Natural killer cell treated with Interleukin-12 subunit alpha and Interleukin-12 subunit beta and Interleukin-15 and Interleukin-18, amount 100 ng/mL, for 72 hours (primary cell): ENCODE measurements around the gene UGT2B17. TPM values are rescaled to one million over a fixed set of nuclear protein-coding genes. Genes with fewer than 3 reads are reported as not detected.
"Not testable (repeated sequence)": the region's sequence is repeated elsewhere in the genome, so short reads cannot be mapped to it uniquely, and the experiment has no call there.

ENCODE experiments used
- ATAC-seq, 2 donors: fragments of 150-1000 bp; cut with Tn5 transposase in 1 of 2; sonication (Bioruptor Pico), chemical (Tn5 transposase) in 1 of 2; 2 replicates each; pipeline ENCODE4 v1.10.0; 2021
- DNase-seq: peaks from one replicate; pipeline ENCODE4 v3.0.0; 2022; ENCODE audit warnings: low spot score
- H3K27ac Mint-ChIP-seq, 2 donors: 1 replicate in 1 of 2; 2 replicates in 1 of 2; pipeline ENCODE4 v1.8.0; 2022; ENCODE audit warnings: mixed read lengths in 2 of 2, mild to moderate bottlenecking in 1 of 2, moderate library complexity in 1 of 2
- H3K27me3 Mint-ChIP-seq, 2 donors: 1 replicate in 1 of 2; 2 replicates in 1 of 2; pipeline ENCODE4 v1.8.0; 2022; ENCODE audit warnings: mixed read lengths in 2 of 2
- H3K36me3 Mint-ChIP-seq: one replicate; pipeline ENCODE4 v1.8.0; 2022; ENCODE audit warnings: mixed read lengths
- H3K4me1 Mint-ChIP-seq, 2 donors: 1 replicate in 1 of 2; 2 replicates in 1 of 2; pipeline ENCODE4 v1.8.0; 2022; ENCODE audit warnings: low read depth in 2 of 2, mixed read lengths in 2 of 2, mild to moderate bottlenecking in 1 of 2
- H3K4me3 Mint-ChIP-seq: one replicate; pipeline ENCODE4 v1.8.0; 2022; ENCODE audit warnings: mixed read lengths
- H3K9me3 Mint-ChIP-seq: 2 replicates; pipeline ENCODE4 v1.8.0; 2022; ENCODE audit warnings: mixed read lengths
- total RNA-seq, 2 donors: library from RNA; stranded (reverse); gene quantifications; one replicate each; pipeline ENCODE4 v1.2.3, GENCODE V29; 2022

UGT2B17 gene
- total RNA-seq, result not detected

- no peak for ATAC-seq
These were observed at the start of gene UGT2B17 for GRCh38 chr4:68576272-68577125. Gene UGT2B17 (minus strand): TSS chr4:68576322. CDS start chr4:68568484, 7,838 bp downstream.

GRCh38 chr4:68622731-68623130 is 46.6 kb upstream of the UGT2B17 start:
- H3K27me3 Mint-ChIP-seq, ATAC-seq, H3K27ac Mint-ChIP-seq, H3K4me3 Mint-ChIP-seq, H3K36me3 Mint-ChIP-seq, DNase-seq, H3K9me3 Mint-ChIP-seq, H3K4me1 Mint-ChIP-seq: not testable (repeated sequence)

More at GRCh38 chr4:68576272-68577125, at the start of gene UGT2B17:
- H3K4me1 Mint-ChIP-seq, result no peaks in the 10 kb centered on the region
- H3K9me3 Mint-ChIP-seq, result peaks cover 29% of the 10 kb centered on the region
- no peak within 1 kb of the TSS for H3K27ac Mint-ChIP-seq
- H3K4me3 Mint-ChIP-seq, result no peak within 1 kb of the TSS
- DNase-seq, result no peak
- no peaks in the 10 kb centered on the region for H3K27me3 Mint-ChIP-seq
- peaks cover 5% of the 10 kb centered on the region for H3K36me3 Mint-ChIP-seq

- no peak overlapping the region for H3K27ac Mint-ChIP-seq
- no peaks in the 10 kb centered on the region for H3K4me1 Mint-ChIP-seq
- peaks cover 5% of the 10 kb centered on the region for H3K9me3 Mint-ChIP-seq
- no peak overlapping the region for H3K4me3 Mint-ChIP-seq
- DNase-seq (no peak), ATAC-seq (no peak)
- no peaks in the 10 kb centered on the region for H3K27me3 Mint-ChIP-seq
- H3K36me3 Mint-ChIP-seq, result no peaks in the 10 kb centered on the region
These were observed 41.0 kb upstream of the UGT2B17 start for GRCh38 chr4:68617003-68617698.

GRCh38 chr4:68615699-68616422 is 39.7 kb upstream of the UGT2B17 start:
- Mint-ChIP-seq H3K27ac (no peak overlapping the region), H3K36me3 (no peaks in the 10 kb centered on the region), H3K4me3 (no peak overlapping the region), H3K27me3 (no peaks in the 10 kb centered on the region), H3K4me1 (no peaks in the 10 kb centered on the region), H3K9me3 (peaks cover 5% of the 10 kb centered on the region)
- DNase-seq, result no peak
- no peak for ATAC-seq

GRCh38 chr4:68613752-68614151 is 37.6 kb upstream of the UGT2B17 start:
- Mint-ChIP-seq H3K4me3 (no peak overlapping the region), H3K27me3 (no peaks in the 10 kb centered on the region), H3K9me3 (peaks cover 5% of the 10 kb centered on the region), H3K4me1 (no peaks in the 10 kb centered on the region), H3K27ac (no peak overlapping the region), H3K36me3 (no peaks in the 10 kb centered on the region)
- no peak for DNase-seq
- no peak for ATAC-seq

- no peaks in the 10 kb centered on the region for H3K27me3 Mint-ChIP-seq
- no peak overlapping the region for H3K27ac Mint-ChIP-seq
These were observed 30.1 kb upstream of the UGT2B17 start for GRCh38 chr4:68606240-68606639.

GRCh38 chr4:68599150-68599549 is 23.0 kb upstream of the UGT2B17 start:
- ATAC-seq (no peak), DNase-seq (no peak)
- H3K36me3 Mint-ChIP-seq, result no peaks in the 10 kb centered on the region

More at GRCh38 chr4:68606240-68606639, 30.1 kb upstream of the UGT2B17 start:
- DNase-seq (no peak), ATAC-seq (no peak)
- Mint-ChIP-seq H3K36me3 (no peaks in the 10 kb centered on the region), H3K4me1 (no peaks in the 10 kb centered on the region), H3K4me3 (no peak overlapping the region), H3K9me3 (peaks cover 11% of the 10 kb centered on the region)

GRCh38 chr4:68597482-68597881 is 21.4 kb upstream of the UGT2B17 start:
- no peak overlapping the region for H3K4me3 Mint-ChIP-seq
- no peak for DNase-seq
- H3K27ac Mint-ChIP-seq, result no peak overlapping the region
- H3K4me1 Mint-ChIP-seq, result no peaks in the 10 kb centered on the region
- peaks cover 12% of the 10 kb centered on the region for H3K9me3 Mint-ChIP-seq
- ATAC-seq, result no peak
- no peaks in the 10 kb centered on the region for H3K27me3 Mint-ChIP-seq
- H3K36me3 Mint-ChIP-seq, result no peaks in the 10 kb centered on the region

More at GRCh38 chr4:68599150-68599549, 23.0 kb upstream of the UGT2B17 start:
- H3K27me3 Mint-ChIP-seq, result no peaks in the 10 kb centered on the region
- no peak overlapping the region for H3K4me3 Mint-ChIP-seq
- H3K27ac Mint-ChIP-seq, result no peak overlapping the region
- peaks cover 9% of the 10 kb centered on the region for H3K9me3 Mint-ChIP-seq
- no peaks in the 10 kb centered on the region for H3K4me1 Mint-ChIP-seq

GRCh38 chr4:68594678-68595077 is 18.6 kb upstream of the UGT2B17 start:
- H3K36me3 Mint-ChIP-seq, result no peaks in the 10 kb centered on the region
- H3K9me3 Mint-ChIP-seq, result peaks cover 8% of the 10 kb centered on the region
- ATAC-seq (no peak), DNase-seq (no peak)
- no peak overlapping the region for H3K4me3 Mint-ChIP-seq
- H3K27me3 Mint-ChIP-seq, result no peaks in the 10 kb centered on the region
- H3K27ac Mint-ChIP-seq, result no peak overlapping the region
- H3K4me1 Mint-ChIP-seq, result no peaks in the 10 kb centered on the region

GRCh38 chr4:68593112-68593511 is 17.0 kb upstream of the UGT2B17 start:
- Mint-ChIP-seq H3K36me3 (no peaks in the 10 kb centered on the region), H3K4me1 (no peaks in the 10 kb centered on the region), H3K27me3 (no peaks in the 10 kb centered on the region), H3K27ac (no peak overlapping the region), H3K9me3 (peaks cover 8% of the 10 kb centered on the region), H3K4me3 (no peak overlapping the region)
- ATAC-seq (no peak), DNase-seq (no peak)

GRCh38 chr4:68592673-68593072 is 16.6 kb upstream of the UGT2B17 start:
- DNase-seq, result no peak
- peaks cover 8% of the 10 kb centered on the region for H3K9me3 Mint-ChIP-seq
- no peak for ATAC-seq
- H3K27ac Mint-ChIP-seq, result no peak overlapping the region
- H3K27me3 Mint-ChIP-seq, result no peaks in the 10 kb centered on the region
- H3K4me3 Mint-ChIP-seq, result no peak overlapping the region
- H3K36me3 Mint-ChIP-seq, result no peaks in the 10 kb centered on the region
- no peaks in the 10 kb centered on the region for H3K4me1 Mint-ChIP-seq

- no peak for ATAC-seq
- peaks cover 3% of the 10 kb centered on the region for H3K9me3 Mint-ChIP-seq
- no peaks in the 10 kb centered on the region for H3K4me1 Mint-ChIP-seq
- no peak overlapping the region for H3K4me3 Mint-ChIP-seq
- no peak overlapping the region for H3K27ac Mint-ChIP-seq
- DNase-seq, result no peak
- no peaks in the 10 kb centered on the region for H3K36me3 Mint-ChIP-seq
- H3K27me3 Mint-ChIP-seq, result no peaks in the 10 kb centered on the region
These were observed 15.1 kb upstream of the UGT2B17 start for GRCh38 chr4:68591204-68591603.

- H3K36me3 Mint-ChIP-seq, result no peaks in the 10 kb centered on the region
- H3K9me3 Mint-ChIP-seq, result peaks cover 3% of the 10 kb centered on the region
- H3K4me3 Mint-ChIP-seq, result no peak overlapping the region
- no peak for DNase-seq
- no peak overlapping the region for H3K27ac Mint-ChIP-seq
- H3K27me3 Mint-ChIP-seq, result no peaks in the 10 kb centered on the region
- no peak for ATAC-seq
- H3K4me1 Mint-ChIP-seq, result no peaks in the 10 kb centered on the region
These were observed 13.7 kb upstream of the UGT2B17 start for GRCh38 chr4:68589790-68590189.

- no peak overlapping the region for H3K27ac Mint-ChIP-seq
- H3K36me3 Mint-ChIP-seq, result peaks cover 5% of the 10 kb centered on the region
- DNase-seq (no peak), ATAC-seq (no peak)
- H3K9me3 Mint-ChIP-seq, result peaks cover 37% of the 10 kb centered on the region
- no peak overlapping the region for H3K4me3 Mint-ChIP-seq
- H3K27me3 Mint-ChIP-seq, result no peaks in the 10 kb centered on the region
- no peaks in the 10 kb centered on the region for H3K4me1 Mint-ChIP-seq
These were observed 6.2 kb upstream of the UGT2B17 start for GRCh38 chr4:68582339-68582717.
